DMS114 treated with DMSO at 0.1 percent for 48 hours (cell line): Measurements from ENCODE around the gene AFG3L2.

Experiments used
- DNase-seq: peaks from one replicate; lab custom pipeline; 2025; ENCODE audit not compliant: unreplicated experiment; lab: John Stamatoyannopoulos, UW

The AFG3L2 gene

DNA sequence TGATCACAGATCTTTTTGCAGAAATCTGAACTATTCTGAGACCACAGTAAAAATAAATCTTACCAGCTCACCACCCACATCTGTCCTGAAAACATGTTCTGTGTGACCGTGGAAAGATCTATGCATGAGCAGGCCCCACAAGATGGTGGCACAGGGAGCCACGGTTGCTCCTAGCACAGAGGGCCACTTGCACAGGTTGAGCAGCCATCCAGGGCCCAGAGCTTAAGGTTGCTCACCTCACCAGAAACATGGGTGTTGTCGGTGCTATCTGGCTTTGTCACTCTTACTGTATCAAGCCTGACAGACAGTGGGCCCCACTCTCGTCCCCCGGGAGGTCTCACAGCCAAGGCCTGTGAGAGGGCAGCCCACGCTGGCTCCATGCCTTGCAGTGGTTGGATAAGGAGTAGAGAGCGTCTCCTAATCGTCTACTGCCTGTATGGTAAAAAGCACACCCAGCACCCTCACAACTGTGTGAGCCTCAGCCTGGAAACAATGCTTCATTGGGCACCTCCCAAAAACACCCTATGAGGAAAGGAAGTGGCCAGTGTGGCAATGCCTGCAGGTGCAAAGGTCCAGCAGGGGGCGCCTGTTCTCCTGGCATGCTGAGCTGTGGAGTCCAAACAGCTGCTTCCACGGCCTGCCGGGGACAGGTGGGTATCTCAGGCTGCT is 49.4 kb downstream of the AFG3L2 start:
- no peak for DNase-seq

DNA sequence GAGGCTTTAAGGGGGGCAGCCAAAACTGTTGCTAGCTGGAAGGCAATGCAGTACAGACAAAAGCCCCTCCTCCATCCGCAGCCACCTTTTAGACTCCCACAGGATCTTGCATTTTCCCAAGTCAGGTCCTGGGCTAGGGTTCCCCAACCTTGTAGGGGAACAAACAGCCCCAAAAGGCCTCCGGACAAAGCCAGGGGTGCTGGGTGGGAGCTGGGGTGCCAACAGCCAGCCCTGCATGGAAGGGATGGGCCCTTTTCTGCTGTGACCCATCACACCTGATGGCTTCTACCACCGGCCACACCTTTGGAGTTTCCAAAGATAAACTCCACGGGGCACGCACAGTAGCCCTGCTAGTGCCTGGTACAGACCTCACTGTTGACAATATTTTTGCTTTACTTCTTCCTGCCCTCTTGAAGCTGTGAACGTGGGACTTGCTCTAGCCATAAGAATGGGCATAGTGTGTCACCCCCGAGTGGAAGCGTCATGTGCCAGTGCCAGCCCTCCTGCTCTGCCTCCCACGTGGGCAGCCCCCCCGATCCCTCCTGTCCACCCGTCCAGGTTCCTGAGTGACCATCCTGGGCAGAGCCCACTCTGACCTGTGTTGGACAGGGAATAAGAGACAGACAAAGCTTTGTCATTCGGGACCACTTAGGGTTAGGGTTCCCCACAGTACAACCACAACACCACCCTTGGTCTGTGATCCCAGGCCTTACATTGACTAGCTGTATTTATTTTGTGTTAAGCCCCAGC is 50.1 kb downstream of the AFG3L2 start:
- DNase-seq, result no peak

DNA sequence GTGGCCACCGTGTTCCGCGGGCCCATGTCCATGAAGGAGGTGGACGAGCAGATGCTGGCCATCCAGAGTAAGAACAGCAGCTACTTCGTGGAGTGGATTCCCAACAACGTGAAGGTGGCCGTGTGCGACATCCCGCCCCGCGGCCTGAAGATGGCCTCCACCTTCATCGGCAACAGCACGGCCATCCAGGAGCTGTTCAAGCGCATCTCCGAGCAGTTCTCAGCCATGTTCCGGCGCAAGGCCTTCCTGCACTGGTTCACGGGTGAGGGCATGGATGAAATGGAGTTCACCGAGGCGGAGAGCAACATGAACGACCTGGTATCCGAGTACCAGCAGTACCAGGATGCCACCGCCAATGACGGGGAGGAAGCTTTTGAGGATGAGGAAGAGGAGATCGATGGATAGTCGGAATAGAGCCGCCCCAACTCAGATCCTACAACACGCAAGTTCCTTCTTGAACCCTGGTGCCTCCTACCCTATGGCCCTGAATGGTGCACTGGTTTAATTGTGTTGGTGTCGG is 51.2 kb downstream of the AFG3L2 start:
- DNase-seq, result no peak

DNA sequence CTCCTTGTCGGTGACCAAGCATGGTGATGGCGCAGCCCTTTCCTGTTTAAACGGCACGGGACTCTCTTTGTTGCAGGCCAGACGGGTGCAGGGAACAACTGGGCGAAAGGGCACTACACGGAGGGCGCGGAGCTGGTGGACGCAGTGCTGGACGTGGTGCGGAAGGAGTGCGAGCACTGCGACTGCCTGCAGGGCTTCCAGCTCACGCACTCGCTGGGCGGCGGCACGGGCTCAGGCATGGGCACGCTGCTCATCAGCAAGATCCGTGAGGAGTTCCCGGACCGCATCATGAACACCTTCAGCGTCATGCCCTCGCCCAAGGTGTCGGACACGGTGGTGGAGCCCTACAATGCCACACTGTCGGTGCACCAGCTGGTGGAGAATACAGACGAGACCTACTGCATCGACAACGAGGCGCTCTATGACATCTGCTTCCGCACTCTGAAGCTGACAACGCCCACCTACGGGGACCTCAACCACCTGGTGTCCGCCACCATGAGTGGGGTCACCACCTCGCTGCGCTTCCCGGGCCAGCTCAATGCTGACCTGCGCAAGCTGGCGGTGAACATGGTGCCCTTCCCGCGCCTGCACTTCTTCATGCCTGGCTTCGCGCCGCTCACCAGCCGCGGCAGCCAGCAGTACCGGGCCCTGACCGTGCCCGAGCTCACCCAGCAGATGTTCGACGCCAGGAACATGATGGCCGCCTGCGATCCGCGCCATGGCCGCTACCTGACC is 51.9 kb downstream of the AFG3L2 start:
- DNase-seq, result no peak

DNA sequence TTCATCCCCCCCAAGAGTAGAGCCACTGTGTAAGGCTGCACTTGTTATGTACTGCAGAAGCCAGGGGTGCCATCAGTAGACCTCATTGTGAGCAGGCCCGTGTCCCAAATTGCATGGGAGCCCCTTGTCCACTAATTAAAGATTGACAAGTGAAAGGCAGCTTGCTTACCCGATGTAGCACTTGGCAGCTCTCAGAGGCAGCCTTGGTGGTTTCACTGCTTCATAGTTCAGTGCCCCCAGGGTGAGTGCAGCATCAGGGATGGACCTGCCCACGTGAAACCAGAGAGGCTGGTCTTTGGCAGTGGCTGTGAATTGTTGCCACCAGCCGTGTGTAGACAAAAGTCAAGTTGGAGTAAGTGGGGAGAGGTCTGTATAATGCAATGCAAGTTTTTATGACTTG is 55.7 kb downstream of the AFG3L2 start:
- DNase-seq, result no peak

DNA sequence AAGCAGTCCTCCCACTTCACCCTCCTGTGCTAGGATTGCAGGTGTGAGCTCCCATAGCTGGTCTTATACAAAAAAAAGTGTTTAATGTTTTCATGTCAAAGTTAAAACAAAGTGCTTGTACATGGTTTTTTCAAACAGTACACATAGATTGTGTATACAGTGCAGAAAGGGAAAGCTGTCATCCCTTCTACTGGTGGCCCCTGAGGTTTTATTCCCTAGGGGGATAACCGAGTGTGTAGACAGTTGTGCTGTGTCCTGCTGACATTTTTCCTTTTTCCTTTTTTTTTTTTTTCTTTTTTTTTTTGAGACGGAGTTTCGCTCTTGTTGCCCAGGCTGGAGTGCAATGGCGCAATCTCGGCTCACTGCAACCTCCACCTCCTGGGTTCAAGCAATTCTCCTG is 58.2 kb downstream of the AFG3L2 start:
- no peak for DNase-seq

DNA sequence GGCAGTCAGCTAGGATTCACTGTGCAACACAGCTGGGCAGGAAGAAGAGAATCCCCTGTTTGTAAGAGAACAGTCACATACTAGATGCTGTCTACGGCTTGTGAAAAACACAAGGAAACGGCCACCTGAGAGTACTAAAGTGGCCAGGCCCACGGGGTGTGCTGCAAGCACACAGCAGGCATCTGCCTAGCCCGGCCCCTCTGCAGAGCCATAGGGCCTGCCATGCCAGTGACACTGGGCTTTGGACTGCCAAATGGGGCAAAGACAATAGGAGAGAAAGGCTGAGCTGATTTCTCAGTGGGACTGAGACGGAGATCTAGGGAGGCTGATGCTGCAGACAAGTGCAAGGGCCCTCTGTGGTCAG is 58.7 kb downstream of the AFG3L2 start:
- no peak for DNase-seq

DNA sequence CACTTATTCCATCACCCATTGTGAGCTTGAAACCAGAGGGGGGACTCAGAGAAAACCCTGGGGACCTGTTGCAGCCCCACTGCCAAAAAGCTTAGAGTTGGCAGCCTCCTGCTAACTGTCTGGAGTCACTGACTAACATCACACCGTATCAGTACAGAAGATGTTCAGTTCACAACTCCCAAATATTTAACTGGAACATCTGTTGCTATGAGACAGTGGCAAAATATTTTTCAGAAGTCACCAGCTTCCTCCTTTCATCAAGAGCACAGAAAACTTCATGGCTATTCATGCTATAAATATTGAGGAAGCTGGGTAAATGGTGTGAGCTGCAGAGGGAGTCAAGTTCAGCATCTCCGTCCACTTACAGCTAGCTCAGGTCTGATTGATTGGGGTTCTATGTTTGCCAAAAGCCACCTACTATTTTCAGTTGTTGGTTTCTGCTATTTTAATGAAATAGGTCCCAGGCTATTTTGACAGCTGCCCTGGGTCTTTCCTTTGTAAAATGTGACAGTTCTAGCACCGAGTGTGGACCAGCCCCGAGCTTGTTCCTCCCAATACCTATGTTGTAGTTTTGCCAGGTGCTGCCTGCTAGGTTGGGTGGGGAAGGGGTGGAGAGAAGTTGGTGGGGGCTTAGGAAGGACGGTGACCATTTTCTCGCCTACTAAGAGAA is 59.2 kb downstream of the AFG3L2 start:
- no peak for DNase-seq

DNA sequence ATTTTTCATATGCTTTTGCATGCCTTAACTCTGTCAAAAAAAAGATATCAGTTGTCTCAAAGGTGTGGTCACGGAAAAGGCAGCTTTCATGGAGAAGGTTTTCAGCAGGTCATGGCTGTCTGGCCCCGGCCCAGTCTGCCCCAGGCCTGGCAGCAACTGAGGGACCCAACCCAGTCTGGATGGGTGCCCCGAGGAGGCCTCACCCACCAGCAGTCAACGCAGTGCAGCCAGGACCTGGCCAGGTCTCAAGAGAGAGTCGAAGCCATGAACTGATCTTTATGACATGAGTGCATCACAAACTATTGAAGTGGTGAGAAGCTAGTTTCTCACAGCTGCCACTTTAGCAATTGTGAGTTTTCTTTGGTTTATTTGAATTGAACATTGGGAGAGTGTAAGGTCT is 61.1 kb downstream of the AFG3L2 start:
- DNase-seq, result no peak

DNA sequence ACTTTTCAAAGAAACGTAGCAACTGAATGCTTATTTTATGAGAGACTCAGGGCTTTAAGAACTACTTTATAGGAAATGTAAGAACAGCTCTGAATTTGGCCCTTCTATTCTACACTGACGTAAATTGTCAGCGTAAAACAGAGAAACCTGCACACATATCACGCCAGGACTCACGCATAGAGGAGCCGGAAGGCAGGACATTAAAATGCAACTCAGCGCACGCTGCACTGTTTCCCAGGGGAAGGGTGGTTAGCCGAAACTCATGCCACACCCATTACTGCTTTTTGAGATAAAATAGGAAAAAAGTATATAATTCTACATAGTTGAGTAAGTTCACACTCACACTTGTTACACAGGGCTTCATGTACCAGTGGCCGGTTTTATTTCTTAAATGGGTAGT is 61.5 kb downstream of the AFG3L2 start:
- DNase-seq, result no peak

DNA sequence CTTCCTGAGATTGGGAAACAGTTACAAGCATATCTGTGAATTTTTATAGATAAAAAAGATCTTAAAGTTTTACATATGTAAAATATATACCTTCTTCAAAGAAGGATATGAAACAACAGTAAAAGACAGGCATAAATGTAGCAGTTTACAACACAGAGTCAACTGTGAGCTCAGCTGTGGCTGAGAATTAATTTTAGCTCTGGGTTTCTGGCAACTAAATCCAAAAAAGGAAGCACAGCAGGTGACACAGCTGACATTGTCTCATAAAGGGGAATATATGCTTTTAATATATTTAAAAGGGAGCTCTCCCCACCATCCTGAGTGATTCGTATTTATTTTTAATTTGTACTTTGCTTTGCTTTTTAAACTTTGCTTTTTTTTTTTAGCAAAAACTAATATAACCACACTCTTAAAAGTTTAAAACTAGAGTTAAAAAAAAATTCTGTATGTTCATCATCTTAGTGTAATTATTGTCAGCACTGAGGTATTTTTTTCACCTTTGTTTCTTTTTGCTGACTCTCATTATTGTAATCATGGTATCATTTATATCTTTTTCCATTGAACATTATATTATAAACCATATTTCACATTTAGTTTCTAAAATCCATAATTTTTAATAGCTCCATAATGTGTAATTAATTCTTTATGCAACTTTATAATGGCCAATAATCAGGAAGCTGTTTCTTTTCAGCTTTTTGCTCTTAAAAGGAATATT is 62.3 kb downstream of the AFG3L2 start:
- no peak for DNase-seq

DNA sequence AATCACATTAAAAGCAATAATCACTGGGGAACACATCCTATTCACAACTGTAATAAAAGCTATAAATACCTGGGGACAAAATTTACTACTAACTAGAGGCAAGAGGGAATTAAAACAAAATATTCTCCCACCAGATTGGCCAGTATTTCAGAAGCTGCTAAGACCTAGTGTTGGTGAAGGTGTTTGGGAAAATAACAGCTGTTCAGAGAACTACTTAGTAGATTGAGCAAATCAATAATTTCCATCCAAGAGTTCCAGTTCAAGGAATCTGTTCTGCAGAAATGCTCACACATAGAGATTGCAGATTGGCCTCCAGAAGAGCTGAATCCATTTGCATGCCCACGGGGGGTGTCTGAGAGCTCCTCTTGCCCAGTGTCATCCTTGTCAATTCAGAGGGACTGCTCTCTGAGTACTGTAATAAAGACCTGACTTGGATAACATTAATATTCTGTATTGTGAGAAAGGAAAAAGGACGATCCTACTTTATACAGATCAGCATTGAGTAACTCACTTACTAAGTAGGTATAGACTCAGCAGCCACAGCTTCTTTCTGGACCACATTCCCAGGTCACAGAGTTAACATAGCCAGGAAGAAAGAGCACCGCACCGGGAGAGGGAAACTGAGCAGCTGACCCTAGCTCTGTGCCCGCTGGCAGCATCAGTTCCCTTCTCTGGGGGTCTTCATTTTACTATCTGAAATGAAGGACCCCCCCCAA is 63.3 kb downstream of the AFG3L2 start:
- DNase-seq, result no peak

DNA sequence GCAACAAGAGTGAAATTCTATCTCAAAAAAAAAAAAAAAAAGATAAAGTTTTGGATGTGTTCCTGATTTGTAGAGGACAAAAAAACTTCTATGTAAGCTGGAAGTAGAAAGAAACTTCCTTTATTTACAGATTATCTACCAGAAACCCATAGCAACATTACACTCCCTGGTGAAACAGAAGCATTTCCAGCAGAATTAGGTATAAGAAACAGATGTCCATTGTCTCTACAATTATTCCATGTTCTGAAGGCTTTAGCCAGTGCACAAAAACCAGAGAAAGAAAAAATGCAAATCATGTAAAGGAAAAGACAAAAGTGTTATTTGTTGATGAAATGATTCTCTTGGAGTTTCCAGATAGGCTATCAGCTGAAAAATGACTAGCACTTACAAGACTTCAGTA is 64.1 kb downstream of the AFG3L2 start:
- no peak for DNase-seq

DNA sequence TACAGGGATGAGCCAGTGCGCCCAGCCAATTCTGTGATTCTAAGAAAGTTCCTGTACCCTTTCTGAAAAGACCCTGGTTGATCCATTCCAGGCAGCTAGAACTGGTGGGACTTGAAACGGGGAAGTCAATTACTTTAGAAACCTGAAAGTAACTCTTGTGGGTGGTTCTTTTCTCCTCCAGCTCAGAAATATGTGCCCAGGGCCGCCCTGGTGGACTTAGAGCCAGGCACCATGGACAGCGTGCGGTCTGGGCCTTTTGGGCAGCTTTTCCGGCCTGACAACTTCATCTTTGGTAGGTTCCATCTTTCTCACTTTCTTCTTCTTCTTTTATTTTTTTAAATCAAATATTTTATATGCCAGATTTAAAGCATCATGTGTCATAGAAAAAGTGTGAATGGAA is 66.3 kb downstream of the AFG3L2 start:
- DNase-seq, result no peak

DNA sequence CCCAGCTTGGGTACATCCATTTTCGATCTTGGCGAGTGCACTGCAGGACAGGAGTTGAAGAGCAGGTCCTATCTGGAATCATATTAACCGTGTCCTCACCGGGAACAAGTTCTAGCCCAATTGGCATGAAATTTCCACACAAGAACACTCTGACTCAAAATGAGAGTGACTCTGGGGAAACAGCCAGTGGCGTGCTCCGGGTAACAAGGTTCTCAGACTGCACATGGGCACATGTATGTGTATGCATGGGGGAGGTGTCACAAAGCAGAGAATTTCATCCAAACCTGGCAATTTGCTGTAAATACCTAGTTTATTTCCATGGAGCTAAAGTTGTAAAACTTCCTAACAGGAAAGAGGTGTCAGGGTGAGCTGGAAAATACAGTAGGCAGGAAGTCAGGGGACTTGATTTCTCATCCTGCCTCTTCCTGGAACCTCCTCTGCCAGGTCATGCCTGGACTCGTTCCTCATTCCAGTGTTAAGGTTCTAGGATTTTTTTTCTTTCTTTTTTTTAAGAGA is 67.3 kb downstream of the AFG3L2 start:
- no peak for DNase-seq

DNA sequence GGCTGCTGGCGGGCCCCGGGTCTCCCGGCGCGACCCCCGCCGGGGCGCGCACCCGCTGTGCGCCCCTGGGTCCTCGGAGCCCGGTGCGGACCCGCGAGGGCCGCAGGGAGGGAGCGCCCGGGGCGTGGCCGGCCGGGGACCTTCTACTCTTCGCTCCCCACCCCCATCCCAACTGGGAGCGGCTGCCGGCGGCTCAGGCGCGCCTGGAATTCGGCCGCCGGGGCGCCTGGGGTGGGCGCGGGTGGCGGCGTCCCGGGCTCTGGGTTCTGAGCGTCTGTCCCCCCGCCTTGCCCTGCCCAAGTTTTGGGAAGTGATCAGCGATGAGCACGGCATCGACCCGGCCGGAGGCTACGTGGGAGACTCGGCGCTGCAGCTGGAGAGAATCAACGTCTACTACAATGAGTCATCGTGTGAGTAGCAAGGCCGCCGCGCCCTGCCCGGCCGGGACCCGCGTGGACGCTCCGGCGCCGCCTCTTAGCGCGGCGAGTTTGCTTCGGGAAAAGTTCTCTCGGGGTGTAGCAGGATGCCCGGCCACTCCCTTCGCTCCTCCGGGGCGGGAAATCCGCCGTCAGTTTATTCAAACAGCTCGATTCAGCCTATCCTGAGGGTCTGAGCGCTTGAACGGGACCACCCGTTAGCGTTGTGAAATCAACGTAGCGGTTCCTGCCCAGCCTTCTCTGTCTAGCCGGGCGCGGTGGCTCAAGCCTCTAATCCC is 68.5 kb downstream of the AFG3L2 start:
- peak; percentile 18 for DNase-seq

DNA sequence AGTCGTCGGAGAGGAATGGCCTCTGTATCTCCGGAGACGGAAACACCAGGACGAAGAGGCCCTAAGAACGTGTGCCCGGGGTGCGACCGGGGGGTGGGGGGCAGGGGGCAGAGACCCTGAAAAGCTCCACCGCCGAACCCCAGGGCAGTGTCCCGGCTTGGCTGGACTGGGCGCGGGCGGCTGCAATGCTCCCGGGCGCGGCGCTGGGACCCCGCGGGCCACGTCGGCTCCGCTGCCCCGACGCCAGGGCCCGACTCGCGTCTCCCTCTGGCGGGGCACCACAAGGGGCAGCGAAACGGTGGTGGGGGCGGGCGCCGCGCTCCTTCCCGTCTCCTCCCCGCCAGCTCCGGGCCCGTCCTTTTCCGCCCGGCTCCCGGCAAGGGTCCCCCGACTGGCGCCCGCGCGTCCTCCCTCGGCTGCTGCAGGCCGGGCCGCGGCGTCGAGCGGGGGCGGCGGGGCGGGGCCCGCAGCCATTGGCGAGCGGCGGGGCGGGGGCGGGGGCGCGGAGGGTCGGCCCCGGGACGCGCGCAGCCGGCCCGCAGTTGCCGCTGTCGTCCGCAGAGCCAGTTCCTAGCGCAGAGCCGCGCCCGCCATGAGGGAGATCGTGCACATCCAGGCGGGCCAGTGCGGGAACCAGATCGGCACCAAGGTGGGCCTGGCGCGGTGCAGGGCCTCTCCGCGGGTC is 69.2 kb downstream of the AFG3L2 start, which contains the start of gene TUBB6:
Gene TUBB6, plus strand, starts transcription at position 541 of the 685 bp plus-strand sequence. Its CDS starts 52 bp downstream, at position 593.
- peak; percentile 43 for DNase-seq
